GM23248 (cell line): ENCODE data around the gene GOLGA7B. TPM values are rescaled to one million over a fixed set of nuclear protein-coding genes. Genes with fewer than 3 reads are reported as not detected.

ENCODE experiments used
- DNase-seq: peaks from one replicate; pipeline ENCODE4 v3.0.0-alpha.2; 2015
- H2AFZ ChIP-seq: fragments of 200-600 bp; sonication (generic); 2 replicates; pipeline ENCODE4 v1.6.1; 2016; ENCODE audit warnings: antibody characterized with exemption
- H3F3A ChIP-seq: fragments of 200-600 bp; sonication (generic); 2 replicates; pipeline ENCODE4 v1.6.1; 2016; ENCODE audit warnings: mild to moderate bottlenecking, antibody characterized with exemption, mixed run types; ENCODE audit not compliant: insufficient read depth
- H3K27ac ChIP-seq: fragments of 200-600 bp; sonication (generic); 2 replicates; pipeline ENCODE4 v1.5.1; 2016; ENCODE audit warnings: mild to moderate bottlenecking
- H3K27me3 ChIP-seq: fragments of 200-600 bp; sonication (generic); replicated peaks from 2 replicates; pipeline ENCODE4 v1.6.1; 2016; ENCODE audit warnings: mild to moderate bottlenecking; ENCODE audit not compliant: insufficient read depth
- H3K36me3 ChIP-seq: fragments of 200-600 bp; sonication (generic); 2 replicates; pipeline ENCODE4 v1.6.1; 2016; ENCODE audit warnings: low read depth, mild to moderate bottlenecking
- H3K4me1 ChIP-seq: fragments of 200-600 bp; sonication (generic); 2 replicates; pipeline ENCODE4 v1.6.1; 2016; ENCODE audit warnings: mild to moderate bottlenecking; ENCODE audit not compliant: insufficient read depth
- H3K4me2 ChIP-seq: fragments of 200-600 bp; sonication (generic); one replicate; pipeline ENCODE4 v1.6.1; 2016; ENCODE audit warnings: mild to moderate bottlenecking; ENCODE audit not compliant: unreplicated experiment
- H3K4me3 ChIP-seq: fragments of 200-600 bp; sonication (generic); 2 replicates; pipeline ENCODE4 v1.5.1; 2016; ENCODE audit warnings: mild to moderate bottlenecking
- H3K79me2 ChIP-seq: fragments of 200-600 bp; sonication (generic); 2 replicates; pipeline ENCODE4 v1.6.1; 2016; ENCODE audit warnings: mild to moderate bottlenecking; ENCODE audit not compliant: insufficient read depth
- H3K9ac ChIP-seq: fragments of 200-600 bp; sonication (generic); 2 replicates; pipeline ENCODE4 v1.6.1; 2016; ENCODE audit warnings: mild to moderate bottlenecking
- H3K9me2 ChIP-seq: fragments of 200-600 bp; sonication (generic); 2 replicates; pipeline ENCODE4 v1.6.1; 2016; ENCODE audit warnings: mixed run types, mild to moderate bottlenecking, moderate library complexity; ENCODE audit not compliant: insufficient read depth
- H3K9me3 ChIP-seq: fragments of 200-600 bp; sonication (generic); one replicate; pipeline ENCODE4 v1.6.1; 2017; ENCODE audit warnings: low read depth
- H4K20me1 ChIP-seq: fragments of 200-600 bp; sonication (generic); 2 replicates; pipeline ENCODE4 v1.6.0; 2016; ENCODE audit not compliant: insufficient read depth
- EZH2 ChIP-seq: fragments of 200-600 bp; sonication (generic); IDR thresholded peaks from 2 replicates; pipeline ENCODE4 v1.6.1; 2018; ENCODE audit warnings: antibody characterized with exemption, mild to moderate bottlenecking; ENCODE audit not compliant: insufficient read depth, poor library complexity, severe bottlenecking
- EZH2phosphoT487 ChIP-seq: fragments of 200-600 bp; sonication (generic); IDR thresholded peaks from 2 replicates; pipeline ENCODE4 v1.6.1; 2018; ENCODE audit warnings: antibody characterized with exemption, moderate library complexity, mild to moderate bottlenecking, low read depth; ENCODE audit not compliant: insufficient read depth
- WGBS, 2 experiments: methylation state at CpG; one replicate each; pipeline ENCODE4 v1.1.6; 2015 to 2017; ENCODE audit warnings: low lambda C conversion rate in 2 of 2, low coverage in 1 of 2; ENCODE audit errors: missing lambda C conversion rate in 2 of 2; 5-methylcytosine and 5-hydroxymethylcytosine counted together
- in situ Hi-C: fragments of 300-500 bp; cut with MboI; formaldehyde crosslinking; loops from 2 replicates; pipeline ENCODE4 v1.15.0; 2020
- polyA plus RNA-seq: library from polyadenylated mRNA; unstranded; fragments of >200 nt; fragmentation: Nextera tagmentation; extraction: Ambion mirVana; gene quantifications from 2 replicates; pipeline ENCODE4 v1.2.1, GENCODE V29; 2016
- total RNA-seq: library from RNA; depleted of rRNA; stranded (reverse); fragments of >200 nt; shearing (Covaris generic); gene quantifications from 2 replicates; pipeline ENCODE4 v1.2.3, GENCODE V29; 2014

Gene GOLGA7B
- total and polyA plus RNA-seq, 2 experiments from 2014 or later, result not detected

DNA sequence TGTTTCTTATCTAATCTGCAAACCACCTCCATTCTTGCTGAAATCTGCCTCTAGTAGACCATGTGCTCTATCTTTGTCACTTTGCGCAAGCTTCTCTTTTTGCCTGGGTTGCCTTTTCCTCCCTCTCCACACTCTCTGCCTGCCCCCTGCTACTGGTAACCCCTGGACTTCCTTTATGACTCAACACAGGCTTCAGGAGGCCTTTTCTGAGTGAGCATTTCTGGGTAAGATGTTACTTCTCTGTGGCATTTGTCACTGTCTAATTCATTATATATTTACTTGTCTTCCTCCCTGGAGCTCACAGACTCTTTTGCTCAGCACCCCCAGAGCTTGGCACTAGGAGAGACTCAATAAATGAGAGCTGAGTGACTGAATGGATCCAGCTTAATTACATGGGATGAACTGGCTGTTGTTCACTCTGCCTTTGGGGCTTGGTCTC is 8.4 kb downstream of the GOLGA7B start:
- peaks cover 26% of the 10 kb centered on the region; the same call in 1 of the 2 replicates for H3K27me3 ChIP-seq
- no peaks in the 10 kb centered on the region for H3K9me2 ChIP-seq
- H2AFZ ChIP-seq, result no peak overlapping the region
- no peak for DNase-seq
- H3K4me2 ChIP-seq, result no peak overlapping the region
- H3K36me3 ChIP-seq, result no peaks in the 10 kb centered on the region
- H3K79me2 ChIP-seq, result no peaks in the 10 kb centered on the region
- H3F3A ChIP-seq, result no peaks in the 10 kb centered on the region
- WGBS, 2 experiments, result 29 to 56% methylated on average over 1 of the region's 1 CpG
- H3K9ac ChIP-seq, result no peak overlapping the region
- no peaks in the 10 kb centered on the region for H3K4me1 ChIP-seq
- H3K4me3 ChIP-seq, result no peak overlapping the region
- in situ Hi-C loops, result no loop called here
- no peak overlapping the region for H3K27ac ChIP-seq
- no peak for TF ChIP-seq EZH2
- TF ChIP-seq EZH2phosphoT487, result no peak
- no peaks in the 10 kb centered on the region for H4K20me1 ChIP-seq
- no peaks in the 10 kb centered on the region for H3K9me3 ChIP-seq

DNA sequence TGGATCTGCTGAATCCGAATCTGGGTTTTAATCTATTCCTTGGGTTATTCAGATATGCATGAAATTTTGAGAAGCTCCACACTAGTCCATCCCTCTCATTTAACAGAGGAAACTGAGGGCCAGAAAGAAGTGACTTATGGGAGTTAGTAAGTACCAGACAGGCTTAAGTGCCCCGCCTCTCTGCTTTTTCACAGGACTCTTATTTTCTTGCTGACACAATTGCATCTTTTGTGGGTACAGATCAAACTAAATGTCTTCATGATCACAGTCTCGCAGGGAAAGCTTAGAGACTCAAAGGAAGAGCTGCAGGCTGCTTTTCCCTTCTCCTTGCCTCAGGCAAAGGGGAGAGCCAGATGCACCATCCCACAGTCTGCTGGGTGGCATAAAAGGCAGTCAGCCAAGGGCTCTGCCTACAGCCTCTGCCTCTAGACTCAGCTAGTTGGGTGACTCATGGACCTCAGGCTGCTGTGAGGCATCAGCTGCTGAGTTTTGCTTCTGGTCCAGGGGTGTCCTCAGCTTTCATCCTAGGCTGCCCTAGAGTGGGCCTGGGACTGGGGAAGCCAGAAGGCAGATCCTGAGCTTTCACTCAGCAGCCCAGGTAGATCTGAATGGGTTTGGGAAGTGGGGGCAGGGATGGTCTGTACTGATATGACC is 11.6 kb downstream of the GOLGA7B start:
- no peak overlapping the region for H2AFZ ChIP-seq
- no peaks in the 10 kb centered on the region for H3K36me3 ChIP-seq
- no peaks in the 10 kb centered on the region for H3K9me3 ChIP-seq
- in situ Hi-C loops, result loop anchor here (5.0 kb wide), 1 partner anchor 69 kb away; no protein-coding TSS in a partner anchor
- no peak overlapping the region for H3K27ac ChIP-seq
- no peaks in the 10 kb centered on the region for H3K79me2 ChIP-seq
- no peak overlapping the region for H3K4me2 ChIP-seq
- H3F3A ChIP-seq, result no peaks in the 10 kb centered on the region
- no peak for TF ChIP-seq EZH2
- no peak for TF ChIP-seq EZH2phosphoT487
- no peak overlapping the region for H3K4me3 ChIP-seq
- DNase-seq, result peak; percentile 95
- H3K9me2 ChIP-seq, result no peaks in the 10 kb centered on the region
- H3K9ac ChIP-seq, result no peak overlapping the region
- H3K4me1 ChIP-seq, result no peaks in the 10 kb centered on the region
- no peaks in the 10 kb centered on the region for H4K20me1 ChIP-seq
- peaks cover 33% of the 10 kb centered on the region; the same call in 1 of the 2 replicates for H3K27me3 ChIP-seq
- 35 to 46% methylated on average over 3 of the region's 3 CpGs for WGBS, 2 experiments

GRCh38 chr10:97861924-97862323 is 12.3 kb downstream of the GOLGA7B start:
- WGBS, 2 experiments, result 0 to 7% methylated on average over 1 of the region's 1 CpG
- no peaks in the 10 kb centered on the region for H3K9me2 ChIP-seq
- no peak overlapping the region for H3K27ac ChIP-seq
- H4K20me1 ChIP-seq, result no peaks in the 10 kb centered on the region
- H3K4me2 ChIP-seq, result no peak overlapping the region
- DNase-seq, result no peak
- no peak overlapping the region for H3K4me3 ChIP-seq
- in situ Hi-C loops, result loop anchor here (5.0 kb wide), 1 partner anchor 70 kb away; no protein-coding TSS in a partner anchor
- H2AFZ ChIP-seq, result no peak overlapping the region
- H3F3A ChIP-seq, result no peaks in the 10 kb centered on the region
- TF ChIP-seq EZH2, result no peak
- no peak for TF ChIP-seq EZH2phosphoT487
- no peaks in the 10 kb centered on the region for H3K79me2 ChIP-seq
- H3K27me3 ChIP-seq, result peaks cover 33% of the 10 kb centered on the region; the same call in 1 of the 2 replicates
- H3K9me3 ChIP-seq, result no peaks in the 10 kb centered on the region
- no peak overlapping the region for H3K9ac ChIP-seq
- H3K4me1 ChIP-seq, result no peaks in the 10 kb centered on the region
- no peaks in the 10 kb centered on the region for H3K36me3 ChIP-seq

DNA sequence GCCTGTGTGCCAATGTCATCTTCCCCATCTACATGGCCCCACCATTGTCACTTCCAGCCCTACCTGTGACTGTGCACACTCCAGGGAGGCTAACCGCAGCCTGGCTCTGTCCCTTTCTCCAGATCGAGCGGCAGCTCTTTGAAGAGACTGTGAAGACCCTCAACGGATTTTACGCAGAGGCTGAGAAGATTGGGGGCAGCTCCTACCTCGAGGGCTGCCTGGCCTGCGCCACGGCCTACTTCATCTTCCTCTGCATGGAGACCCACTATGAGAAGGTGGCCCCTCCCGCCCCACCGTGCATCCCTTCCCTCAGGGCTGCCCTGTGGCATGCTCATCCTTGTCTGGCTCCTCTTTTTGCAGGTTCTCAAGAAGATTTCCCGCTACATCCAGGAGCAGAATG is 14.2 kb downstream of the GOLGA7B start:
- TF ChIP-seq EZH2phosphoT487, result no peak
- TF ChIP-seq EZH2, result no peak
- Histone ChIP-seq H3K4me2 (no peak overlapping the region), H3K27me3 (peaks cover 33% of the 10 kb centered on the region; the same call in 1 of the 2 replicates), H3K9ac (no peak overlapping the region), H3K4me1 (peaks cover 1% of the 10 kb centered on the region; the same call in 1 of the 2 replicates), H3K36me3 (no peaks in the 10 kb centered on the region), H3F3A (no peaks in the 10 kb centered on the region), H4K20me1 (no peaks in the 10 kb centered on the region), H3K9me3 (no peaks in the 10 kb centered on the region), H3K9me2 (no peaks in the 10 kb centered on the region), H2AFZ (no peak overlapping the region), H3K4me3 (no peak overlapping the region), H3K79me2 (no peaks in the 10 kb centered on the region), H3K27ac (no peak overlapping the region)
- DNase-seq, result no peak
- WGBS, 2 experiments, result 66 to 70% methylated on average over 11 of the region's 11 CpGs
- in situ Hi-C loops, result loop anchor here (5.0 kb wide), 1 partner anchor 72 kb away; no protein-coding TSS in a partner anchor
